Spleen (tissue), 7 donors: Measurements from ENCODE around the gene KBTBD3.

Experiments used
- POLR2A ChIP-seq, 3 donors: fragments of 450-650 bp; IDR thresholded peaks; one replicate each; pipeline ENCODE4 v1.5.1; 2017; ENCODE audit warnings: antibody characterized with exemption in 3 of 3, mild to moderate bottlenecking in 1 of 3
- TF ChIP-seq, protein P1 (sequence below), 11 experiments: fragments of 200-600 bp in 7 of 11; fragments of 450-650 bp in 4 of 11; sonication (generic) in 4 of 11; IDR thresholded peaks in 8 of 11; conservative IDR thresholded peaks in 3 of 11; 1 replicate in 7 of 11; 2 replicates in 4 of 11; pipeline versions ENCODE4 v1.4.0 to v1.8.0; 2016 to 2021; ENCODE audit warnings: antibody characterized with exemption in 11 of 11, inconsistent platforms in 4 of 11, mild to moderate bottlenecking in 1 of 11
- donor health status: DM: no; HTN: no; CAD: no; lungs with moderate emphysema.
- donor health status: DM: no; HTN: no; CAD: no.
- donor health status: DM: no; HTN: no; CAD: no.

DNA sequence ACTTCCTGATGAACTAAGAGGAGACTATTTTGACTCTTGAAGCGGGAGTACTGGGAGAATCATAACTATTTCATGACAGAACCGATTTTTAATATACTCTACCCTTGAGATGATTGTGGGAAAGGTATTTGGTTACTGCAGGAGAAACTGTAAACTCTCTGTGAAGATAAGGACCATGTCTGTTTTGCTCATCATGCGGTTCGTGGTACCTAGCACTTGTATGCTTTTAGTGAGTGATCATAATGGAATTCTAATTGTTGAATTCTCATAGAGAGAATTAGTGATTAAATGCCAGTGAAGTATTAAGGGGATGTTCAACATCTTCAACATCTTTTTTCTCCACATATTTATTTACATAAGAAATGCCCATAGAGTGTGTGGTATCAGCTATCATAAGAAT, 11.7 kb upstream of the KBTBD3 start:
- TF ChIP-seq, protein P1, sequence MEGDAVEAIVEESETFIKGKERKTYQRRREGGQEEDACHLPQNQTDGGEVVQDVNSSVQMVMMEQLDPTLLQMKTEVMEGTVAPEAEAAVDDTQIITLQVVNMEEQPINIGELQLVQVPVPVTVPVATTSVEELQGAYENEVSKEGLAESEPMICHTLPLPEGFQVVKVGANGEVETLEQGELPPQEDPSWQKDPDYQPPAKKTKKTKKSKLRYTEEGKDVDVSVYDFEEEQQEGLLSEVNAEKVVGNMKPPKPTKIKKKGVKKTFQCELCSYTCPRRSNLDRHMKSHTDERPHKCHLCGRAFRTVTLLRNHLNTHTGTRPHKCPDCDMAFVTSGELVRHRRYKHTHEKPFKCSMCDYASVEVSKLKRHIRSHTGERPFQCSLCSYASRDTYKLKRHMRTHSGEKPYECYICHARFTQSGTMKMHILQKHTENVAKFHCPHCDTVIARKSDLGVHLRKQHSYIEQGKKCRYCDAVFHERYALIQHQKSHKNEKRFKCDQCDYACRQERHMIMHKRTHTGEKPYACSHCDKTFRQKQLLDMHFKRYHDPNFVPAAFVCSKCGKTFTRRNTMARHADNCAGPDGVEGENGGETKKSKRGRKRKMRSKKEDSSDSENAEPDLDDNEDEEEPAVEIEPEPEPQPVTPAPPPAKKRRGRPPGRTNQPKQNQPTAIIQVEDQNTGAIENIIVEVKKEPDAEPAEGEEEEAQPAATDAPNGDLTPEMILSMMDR (IDR thresholded peaks at IDR 0.05 in 8 of 11, conservative IDR thresholded peaks at IDR 0.05 in 3 of 11), result no peak
- no peak for TF ChIP-seq POLR2A (IDR thresholded peaks at IDR 0.05)
